GM19324 (cell line): ENCODE results near the gene RPS2.

ENCODE experiments used
- ATAC-seq: cut with Tn5 transposase; IDR thresholded peaks from one replicate; pipeline ENCODE4 v1.9.1; 2021; ENCODE audit warnings: mild to moderate bottlenecking, moderate library complexity; ENCODE audit not compliant: unreplicated experiment, low FRiP score

The RPS2 gene

DNA sequence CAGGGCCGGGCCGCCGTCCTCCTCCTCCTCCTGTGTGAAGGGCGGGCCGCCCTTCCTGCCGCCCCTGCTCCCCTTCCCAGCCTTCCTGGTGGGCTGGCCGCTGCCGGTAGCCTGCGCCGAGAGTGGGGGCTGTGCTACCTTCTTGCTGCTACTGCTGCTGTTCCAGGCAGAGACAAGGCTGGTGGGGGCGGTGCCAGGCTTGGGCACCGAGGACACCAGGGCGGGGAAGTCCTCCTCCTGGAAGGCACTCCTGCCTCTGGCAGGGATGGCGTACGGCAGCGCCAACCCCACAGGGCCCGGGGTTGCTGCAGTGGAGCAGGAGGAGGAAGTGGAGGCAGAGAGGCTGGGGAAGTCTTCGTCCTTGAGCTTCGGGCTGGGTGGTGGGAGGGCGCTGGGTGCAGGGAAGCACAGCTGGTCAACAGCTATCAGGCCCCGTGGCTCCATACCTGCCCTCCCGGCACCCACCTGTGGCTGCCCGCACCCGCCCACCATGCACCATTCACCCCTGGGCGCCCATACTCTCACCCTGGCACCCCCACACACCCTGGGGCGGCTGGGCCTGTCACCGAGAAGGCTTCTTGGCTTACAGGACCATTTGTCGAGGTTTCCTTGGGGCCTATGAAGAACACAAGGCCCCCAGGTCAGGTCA lies 35.4 kb upstream of the RPS2 start:
- ATAC-seq = no peak

DNA sequence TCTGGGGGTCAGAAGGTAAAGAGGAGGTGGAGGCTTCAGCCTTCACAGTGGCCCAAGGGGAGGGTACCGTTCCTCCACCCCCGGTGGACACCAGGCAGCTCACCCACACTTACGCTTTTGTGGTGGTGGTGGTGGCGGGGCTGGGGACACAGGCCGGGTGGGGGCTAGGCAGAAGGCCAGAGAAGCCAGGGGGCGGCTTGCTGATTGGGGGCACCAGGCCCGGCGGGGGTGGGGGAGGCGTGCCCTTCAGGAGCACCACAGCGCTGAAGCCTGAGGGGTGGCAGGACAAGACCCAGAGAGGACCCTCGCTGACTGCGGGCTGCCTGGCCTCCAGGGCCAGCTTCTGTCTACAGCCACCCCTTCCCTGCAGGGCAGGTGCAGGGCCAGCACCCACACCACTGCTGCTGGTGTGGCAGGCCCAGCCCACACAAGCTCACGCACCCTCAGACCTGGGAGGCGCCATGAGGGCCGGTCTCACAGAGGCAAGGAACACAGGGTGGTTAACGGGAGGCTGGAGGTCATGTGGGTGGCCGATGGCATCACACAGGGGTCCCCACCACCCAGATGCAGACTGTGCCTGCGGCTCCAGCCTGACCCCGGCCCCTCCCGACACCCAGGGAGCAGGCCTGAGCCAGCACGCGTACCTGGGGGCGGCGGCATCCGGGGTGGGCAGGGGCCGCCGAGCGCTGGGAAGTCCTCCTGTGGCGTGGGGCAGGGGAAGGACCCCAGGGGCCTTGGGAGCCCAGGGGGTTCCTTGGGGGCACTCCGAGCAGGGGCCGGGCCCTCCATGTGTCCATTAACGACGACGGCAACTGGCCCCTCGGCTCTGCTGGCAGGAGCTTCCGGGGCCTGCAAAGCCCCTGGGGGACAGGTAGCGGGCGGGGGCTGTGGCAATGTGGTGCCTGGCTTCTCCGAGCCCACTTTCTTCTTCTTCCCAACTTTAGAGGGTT lies 34.5 kb upstream of the RPS2 start:
- no peak for ATAC-seq

GRCh38 chr16:1998360-1998835 lies 33.8 kb upstream of the RPS2 start:
- no peak for ATAC-seq

DNA sequence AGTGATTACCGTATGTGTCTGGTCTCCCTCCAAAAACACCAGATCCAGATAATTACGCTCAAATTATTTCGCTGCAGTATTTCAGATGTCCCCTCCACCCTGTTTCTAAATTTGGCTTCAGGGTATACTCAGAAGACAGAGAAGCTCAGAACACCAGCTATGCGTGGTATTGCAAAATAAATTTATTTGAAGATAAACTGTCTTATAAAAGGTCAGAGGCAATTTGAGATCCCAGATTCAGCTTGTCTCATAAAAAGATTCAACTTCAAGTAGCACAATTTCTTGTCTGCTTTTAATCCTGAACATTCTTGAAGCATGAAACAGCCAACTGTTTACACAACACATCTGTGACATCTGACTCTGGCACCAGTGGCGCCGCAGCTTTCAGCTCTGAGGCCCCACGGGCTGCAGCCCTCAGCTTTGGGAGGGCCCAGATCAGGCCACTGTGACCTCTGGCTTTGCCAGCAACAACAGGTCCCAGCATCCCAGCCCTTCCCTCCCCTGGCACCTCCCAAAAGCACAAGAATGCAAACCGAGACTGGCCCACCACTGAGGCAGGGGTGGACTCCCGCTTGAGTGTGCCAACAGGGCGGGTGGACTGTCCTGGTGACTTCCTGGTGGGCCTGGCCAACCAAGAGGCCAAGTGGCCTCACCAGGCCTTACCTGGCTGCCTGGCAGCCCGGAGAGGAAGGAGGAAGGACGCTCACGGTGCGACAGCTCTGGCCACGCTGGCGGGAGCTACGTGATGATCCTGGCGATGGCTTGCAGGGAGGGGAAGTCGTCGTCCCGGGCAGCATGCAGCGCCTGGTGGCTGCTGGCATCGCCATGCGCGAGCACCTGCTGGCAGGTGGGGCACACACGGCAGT lies 33.1 kb upstream of the RPS2 start:
- no peak for ATAC-seq

DNA sequence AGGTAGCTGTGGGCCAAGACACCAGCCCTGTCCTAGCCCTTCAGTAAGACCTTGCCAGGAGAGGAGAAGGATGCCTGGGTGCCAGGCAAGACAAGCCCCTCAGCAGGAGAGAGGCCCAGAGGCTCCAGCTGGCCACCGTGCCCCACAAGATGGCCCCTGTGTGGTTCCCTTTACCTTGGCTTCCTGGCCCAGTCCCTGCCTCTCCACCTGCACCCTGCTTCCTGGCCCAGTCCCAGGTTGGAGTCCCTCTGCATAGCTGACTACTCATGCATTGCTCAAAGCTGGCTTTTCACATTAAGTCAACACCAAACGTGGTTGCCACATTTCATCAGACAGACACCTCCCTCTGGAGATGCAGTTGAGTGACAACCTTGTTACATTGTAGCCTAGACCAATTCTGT lies 29.1 kb upstream of the RPS2 start:
- ATAC-seq = no peak

GRCh38 chr16:1992704-1993317 lies 28.2 kb upstream of the RPS2 start:
- ATAC-seq = no peak

- peak; percentile 41 for ATAC-seq
Observed at GRCh38 chr16:1991948-1992703, 27.5 kb upstream of the RPS2 start.

DNA sequence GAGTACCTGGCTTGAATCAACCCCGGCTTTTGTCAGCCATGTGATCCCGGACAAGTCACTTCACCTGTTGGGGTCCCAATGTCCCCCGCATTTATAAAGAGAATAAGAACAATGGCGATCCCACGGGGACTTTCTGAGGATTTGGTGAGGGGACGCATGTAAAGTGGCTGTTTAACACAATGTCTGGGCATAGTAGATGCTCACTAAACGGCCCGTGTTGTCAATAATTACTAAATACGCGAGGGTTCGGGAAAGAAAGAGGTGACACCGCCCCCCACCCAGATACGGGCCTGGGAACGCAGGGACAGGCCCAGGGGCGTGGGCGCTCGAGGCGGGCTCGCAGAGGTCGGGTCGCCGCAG lies 26.9 kb upstream of the RPS2 start:
- no peak for ATAC-seq

- peak; percentile 38 for ATAC-seq
Observed at GRCh38 chr16:1991135-1991551, 26.5 kb upstream of the RPS2 start.

DNA sequence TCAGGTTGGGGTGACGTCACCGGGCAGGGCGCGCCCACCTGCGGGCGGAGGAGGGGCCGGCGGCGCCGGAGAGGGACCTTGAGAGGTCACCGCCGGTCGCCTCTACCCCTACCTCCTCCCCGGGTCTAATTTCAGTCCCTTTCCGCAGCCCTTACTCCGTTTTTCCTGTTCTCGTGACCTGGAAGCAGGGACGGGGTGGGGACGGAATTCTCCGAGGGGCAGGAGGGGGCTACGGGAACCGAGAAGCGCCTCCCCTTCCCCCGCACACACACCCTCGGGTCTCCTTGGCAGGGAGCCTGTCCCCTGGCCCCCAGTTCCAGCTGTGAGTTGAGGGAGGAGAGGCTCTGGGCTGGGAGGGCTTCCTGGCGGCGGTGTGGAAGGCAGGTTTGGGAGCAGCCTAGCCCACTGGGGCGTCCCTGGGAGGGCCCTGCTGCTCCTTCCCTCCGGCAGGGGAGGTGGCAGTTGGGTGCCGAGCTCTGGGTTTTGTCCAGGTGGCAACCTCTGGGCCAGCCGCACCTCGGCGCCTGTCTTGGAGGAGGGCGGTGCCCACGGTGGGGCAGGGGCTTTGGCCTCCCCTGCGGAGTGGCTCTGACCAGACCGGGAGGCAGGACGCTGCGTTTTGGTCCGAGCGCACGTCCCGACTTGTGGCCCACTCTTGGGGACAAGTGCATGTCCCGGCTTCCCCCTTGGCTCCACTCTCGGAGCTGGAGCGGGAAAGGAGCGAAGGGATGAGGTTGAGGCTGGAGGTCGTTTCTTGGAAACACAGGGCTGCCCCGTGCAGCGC lies 25.9 kb upstream of the RPS2 start:
- peak; percentile 3 for ATAC-seq

DNA sequence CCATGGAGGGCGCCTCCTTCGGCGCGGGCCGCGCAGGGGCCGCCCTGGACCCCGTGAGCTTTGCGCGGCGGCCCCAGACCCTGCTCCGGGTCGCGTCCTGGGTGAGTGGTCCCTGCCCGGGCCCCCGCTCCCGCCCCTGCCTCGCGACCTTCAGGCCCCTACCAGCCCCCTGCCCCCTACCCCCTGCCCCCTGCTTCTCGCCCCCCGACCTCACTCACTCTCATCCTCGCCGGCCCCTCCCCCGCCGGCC lies 25.4 kb upstream of the RPS2 start:
- no peak for ATAC-seq

DNA sequence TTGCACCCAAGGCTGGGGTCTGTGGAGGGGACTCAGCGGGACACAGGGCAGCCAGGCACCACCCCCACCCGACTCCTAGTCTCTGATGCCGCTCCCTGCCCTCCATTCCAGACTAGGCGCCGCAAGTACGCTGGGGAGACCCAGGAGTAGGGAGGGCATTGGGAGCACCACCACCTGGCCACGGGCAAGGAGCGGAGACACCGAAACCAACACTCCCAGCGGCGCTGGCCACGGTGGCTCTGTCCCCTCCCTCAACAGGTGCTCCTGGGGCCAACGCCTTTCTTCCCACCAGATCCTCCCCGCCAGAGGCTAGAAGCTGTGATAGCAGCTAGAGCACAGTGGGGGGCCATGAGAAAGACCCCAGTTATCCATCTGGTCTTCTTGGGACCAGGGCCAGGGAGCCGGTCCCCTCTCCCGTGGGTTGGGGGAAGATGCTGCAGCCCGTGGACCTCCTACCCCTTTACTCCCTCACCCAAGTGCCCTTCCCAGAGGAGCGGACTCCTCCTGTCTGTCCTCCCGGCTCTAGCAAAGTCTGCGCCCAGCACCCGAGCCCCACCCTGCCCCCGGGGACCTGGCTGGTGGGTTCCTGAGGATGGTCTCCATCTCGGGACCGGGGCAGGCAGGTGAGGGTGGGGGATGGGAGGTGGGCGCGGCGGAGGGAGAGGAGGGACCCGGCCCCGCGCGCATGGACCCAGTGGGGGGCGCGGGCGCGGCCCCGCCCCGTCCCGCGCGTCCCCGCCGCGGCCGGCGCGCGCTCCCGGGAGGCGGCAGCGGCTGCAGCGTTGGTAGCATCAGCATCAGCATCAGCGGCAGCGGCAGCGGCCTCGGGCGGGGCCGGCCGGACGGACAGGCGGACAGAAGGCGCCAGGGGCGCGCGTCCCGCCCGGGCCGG lies 24.8 kb upstream of the RPS2 start, which contains the start of gene SYNGR3:
TSS of gene SYNGR3 (plus strand) at position 762 of the 892 bp plus-strand sequence. CDS start 133 bp downstream, outside the sequence.
- ATAC-seq = no peak

DNA sequence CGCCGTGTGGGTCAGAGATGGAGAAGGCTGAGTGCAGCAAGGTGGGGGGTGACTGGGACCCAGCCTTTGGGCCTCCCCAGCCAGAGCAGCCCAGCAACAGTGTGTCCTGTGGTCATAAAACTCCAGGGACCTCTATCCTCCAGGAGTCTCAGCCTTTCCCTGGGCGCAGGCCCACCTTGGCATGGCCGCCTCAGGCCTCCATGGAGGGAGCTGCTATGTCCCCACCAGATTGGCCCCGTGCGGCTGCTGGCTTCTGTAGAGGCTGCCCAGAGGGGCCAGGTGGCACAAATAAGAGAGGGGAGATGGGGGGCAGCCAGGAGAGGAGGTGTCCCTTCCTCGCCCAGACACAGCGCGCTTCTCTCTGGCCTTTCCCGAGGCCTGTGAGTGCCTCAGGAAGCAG lies 22.6 kb upstream of the RPS2 start:
- no peak for ATAC-seq

GRCh38 chr16:1985466-1986150 lies 21.0 kb upstream of the RPS2 start:
- ATAC-seq = no peak

DNA sequence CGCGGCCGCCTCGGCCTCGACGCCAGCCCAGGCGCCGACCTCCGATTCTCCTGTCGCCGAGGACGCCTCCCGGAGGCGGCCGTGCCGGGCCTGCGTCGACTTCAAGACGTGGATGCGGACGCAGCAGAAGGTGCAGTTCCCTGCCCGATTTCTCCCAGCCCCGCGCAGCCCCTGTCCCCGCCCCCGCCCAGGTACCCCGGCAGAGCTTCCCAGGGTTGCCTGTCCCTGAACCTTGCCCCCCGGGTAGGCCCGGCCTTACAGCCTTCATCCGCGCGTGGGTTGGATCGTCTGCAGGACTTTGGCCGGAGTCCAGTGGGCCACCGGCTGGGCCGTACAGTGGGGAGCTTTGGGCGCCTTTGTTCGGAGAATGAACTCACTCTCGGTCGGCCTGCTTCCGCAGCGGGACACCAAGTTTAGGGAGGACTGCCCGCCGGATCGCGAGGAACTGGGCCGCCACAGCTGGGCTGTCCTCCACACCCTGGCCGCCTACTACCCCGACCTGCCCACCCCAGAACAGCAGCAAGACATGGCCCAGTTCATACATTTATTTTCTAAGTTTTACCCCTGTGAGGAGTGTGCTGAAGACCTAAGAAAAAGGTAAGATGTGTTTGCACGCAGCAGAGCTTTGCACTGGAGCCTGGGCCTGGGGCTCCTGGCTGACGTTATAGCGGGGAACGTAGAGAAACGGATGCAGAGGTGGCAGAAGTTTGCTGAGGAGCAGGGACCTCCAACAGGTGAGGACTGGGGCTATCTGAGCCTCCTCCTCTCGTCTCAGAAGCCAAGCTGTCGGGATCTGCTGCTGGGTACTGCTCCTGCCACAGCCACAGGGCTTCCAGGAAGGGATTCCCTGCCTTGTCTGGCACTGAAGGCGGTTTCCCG lies 20.0 kb upstream of the RPS2 start:
- peak; percentile 11 for ATAC-seq

DNA sequence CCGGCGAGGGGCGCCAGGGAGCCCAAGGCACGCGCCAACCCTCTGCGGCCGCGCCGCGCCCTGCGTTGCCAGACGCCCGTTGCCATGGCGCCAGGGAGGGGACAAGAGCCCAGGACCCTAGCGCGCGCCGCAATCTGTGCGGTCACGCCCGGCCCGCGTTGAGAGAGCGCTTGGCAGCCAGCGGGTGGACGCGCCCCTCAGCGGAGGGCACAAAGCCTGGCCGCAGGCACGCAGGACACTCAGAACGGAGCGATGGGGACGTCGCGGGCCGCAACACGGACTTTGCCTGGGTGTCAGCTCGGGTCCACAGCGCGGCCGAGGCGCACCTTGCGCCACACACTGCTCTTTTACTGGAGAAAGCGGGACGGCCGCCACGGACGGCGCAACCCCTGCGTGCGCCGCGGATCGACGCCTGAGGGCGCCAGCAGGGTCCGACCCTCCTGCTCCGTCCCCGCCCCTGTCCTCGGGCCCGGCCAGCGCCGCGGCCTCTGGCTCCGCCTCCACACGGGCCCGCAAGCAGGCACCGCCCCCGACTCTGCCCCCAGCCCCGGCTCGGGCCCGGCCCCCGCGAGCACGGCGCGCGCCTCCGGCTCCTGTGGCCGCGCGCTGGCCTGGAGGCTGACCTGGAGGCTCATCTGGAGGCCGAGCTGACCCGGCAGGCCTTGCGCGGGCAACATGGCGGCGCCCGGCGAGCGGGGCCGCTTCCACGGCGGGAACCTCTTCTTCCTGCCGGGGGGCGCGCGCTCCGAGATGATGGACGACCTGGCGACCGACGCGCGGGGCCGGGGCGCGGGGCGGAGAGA lies 19.1 kb upstream of the RPS2 start, which contains the start of gene GFER:
TSS of gene GFER (plus strand) at position 650 of the 803 bp plus-strand sequence. CDS start at position 676, 26 bp downstream.
- peak; percentile 86 for ATAC-seq
